GM18498 (cell line): ENCODE data around the gene PKN2.
"Not testable (repeated sequence)": the region's sequence is repeated elsewhere in the genome, so short reads cannot be mapped to it uniquely, and the experiment has no call there.

ENCODE experiments used
- ATAC-seq: cut with Tn5 transposase; IDR thresholded peaks from one replicate; pipeline ENCODE4 v1.9.1; 2021; ENCODE audit warnings: mild to moderate bottlenecking, moderate library complexity; ENCODE audit not compliant: unreplicated experiment

The PKN2 gene

GRCh38 chr1:88876573-88877365, 192.7 kb downstream of the PKN2 start:
- ATAC-seq: no peak

- ATAC-seq: no peak
Measured at GRCh38 chr1:88877382-88877825, 193.3 kb downstream of the PKN2 start.

DNA sequence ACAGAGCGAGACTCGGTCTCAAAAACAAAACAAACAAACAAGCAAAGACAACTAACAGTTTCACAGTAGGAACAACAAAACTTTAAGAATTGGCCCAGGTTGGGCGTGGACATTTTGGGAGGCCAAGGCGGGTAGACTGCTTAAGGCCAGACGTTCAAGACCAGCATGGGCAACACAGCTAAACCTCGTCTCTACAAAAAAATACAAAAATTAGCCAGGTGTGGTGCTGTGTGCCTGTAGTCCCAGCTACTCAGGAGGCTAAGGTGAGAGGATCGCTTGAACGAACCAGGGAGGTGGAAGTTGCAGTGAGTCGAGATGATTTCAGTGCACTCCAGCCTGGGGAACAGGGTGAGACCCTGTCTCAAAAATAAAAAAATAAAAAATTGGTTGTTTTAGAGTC, 193.8 kb downstream of the PKN2 start:
- ATAC-seq: no peak

- ATAC-seq: no peak
Measured at GRCh38 chr1:88878731-88879130, 194.7 kb downstream of the PKN2 start.

DNA sequence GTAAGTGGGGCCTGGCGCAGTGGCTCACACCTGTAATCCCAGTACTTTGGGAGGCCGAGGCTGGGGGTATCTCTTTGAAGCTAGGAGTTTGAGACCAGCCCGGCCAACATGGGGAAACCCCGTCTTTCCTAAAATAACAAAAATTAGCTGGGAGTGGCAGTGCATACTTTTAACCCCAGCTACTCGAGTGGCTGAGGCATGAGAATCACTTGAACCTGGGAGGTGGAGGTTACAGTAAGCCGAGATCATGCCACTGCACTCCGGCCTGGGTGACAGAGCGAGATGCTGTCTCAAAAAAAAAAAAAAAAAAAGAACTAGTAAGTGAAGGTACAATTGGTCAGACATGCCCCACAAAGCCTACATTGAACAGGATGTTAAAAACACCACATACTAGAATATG, 196.6 kb downstream of the PKN2 start:
- ATAC-seq: not testable (repeated sequence)

GRCh38 chr1:88883156-88883555, 199.1 kb downstream of the PKN2 start:
- ATAC-seq: no peak
